Activated CD4-positive, alpha-beta T cell treated with anti-CD3 and anti-CD28 coated beads for 4 hours (primary cell): Measurements from ENCODE around the gene RHEB.

ENCODE experiments used
- DNase-seq, 2 donors: peaks; one replicate each; pipeline ENCODE4 v3.0.0-alpha.2; 2020

The RHEB gene

GRCh38 chr7:151524845-151525244 is 5.2 kb upstream of the RHEB start:
- DNase-seq, result no peak

GRCh38 chr7:151524331-151524730 is 4.6 kb upstream of the RHEB start:
- no peak for DNase-seq

- DNase-seq, result peak; percentile 34 to 38
Measured at GRCh38 chr7:151520419-151521261, 945 bp upstream of the RHEB start.

GRCh38 chr7:151518947-151519764 is 539 bp downstream of the RHEB start:
- DNase-seq, result peak; percentile 56 to 71

- DNase-seq, result peak; percentile 58 to 63
Measured at GRCh38 chr7:151518105-151518946, 1.4 kb downstream of the RHEB start.

GRCh38 chr7:151517601-151518104 is 2.0 kb downstream of the RHEB start:
- DNase-seq, result no peak

- no peak for DNase-seq
Measured at GRCh38 chr7:151515276-151515565, 4.5 kb downstream of the RHEB start.

- no peak for DNase-seq
Measured at GRCh38 chr7:151514461-151515275, 5.0 kb downstream of the RHEB start.

- no peak for DNase-seq
Measured at GRCh38 chr7:151513133-151513532, 6.6 kb downstream of the RHEB start.

- no peak for DNase-seq
Measured at GRCh38 chr7:151512353-151512752, 7.3 kb downstream of the RHEB start.

GRCh38 chr7:151511946-151512345 is 7.7 kb downstream of the RHEB start:
- DNase-seq, result no peak

GRCh38 chr7:151511270-151511669 is 8.4 kb downstream of the RHEB start:
- no peak for DNase-seq

- DNase-seq, result no peak
Measured at GRCh38 chr7:151509670-151510333, 9.9 kb downstream of the RHEB start.

GRCh38 chr7:151508991-151509390 is 10.7 kb downstream of the RHEB start:
- no peak for DNase-seq

- DNase-seq, result no peak
Measured at GRCh38 chr7:151507806-151508205, 11.9 kb downstream of the RHEB start.

- no peak for DNase-seq
Measured at GRCh38 chr7:151506901-151507382, 12.8 kb downstream of the RHEB start.

GRCh38 chr7:151505836-151506468 is 13.7 kb downstream of the RHEB start:
- DNase-seq, result no peak

GRCh38 chr7:151505433-151505832 is 14.3 kb downstream of the RHEB start:
- no peak for DNase-seq

GRCh38 chr7:151504715-151505326 is 14.9 kb downstream of the RHEB start:
- DNase-seq, result no peak

GRCh38 chr7:151503902-151504714 is 15.6 kb downstream of the RHEB start:
- no peak for DNase-seq
